Erythroblast (primary cell): Measurements from ENCODE around the gene SELENON.

Experiments used
- GATA1 ChIP-seq: IDR thresholded peaks from 2 replicates; pipeline ENCODE4 v1.6.1; 2011; ENCODE audit warnings: low read depth, mild to moderate bottlenecking, control low read depth, low read length, moderate library complexity
- POLR2A ChIP-seq: IDR thresholded peaks from 2 replicates; pipeline ENCODE4 v1.6.1; 2011; ENCODE audit warnings: mild to moderate bottlenecking, low read length

- no peak for TF ChIP-seq POLR2A
- no peak for TF ChIP-seq GATA1
Measured at GRCh38 chr1:25845664-25846063, 45.7 kb downstream of the SELENON start.
